GM04504 (cell line): Measurements from ENCODE around the gene TSPAN9.

Experiments
- DNase-seq: peaks from one replicate; pipeline ENCODE4 v3.0.0-alpha.2; 2012; ENCODE audit warnings: low read depth

TSPAN9 gene

DNA sequence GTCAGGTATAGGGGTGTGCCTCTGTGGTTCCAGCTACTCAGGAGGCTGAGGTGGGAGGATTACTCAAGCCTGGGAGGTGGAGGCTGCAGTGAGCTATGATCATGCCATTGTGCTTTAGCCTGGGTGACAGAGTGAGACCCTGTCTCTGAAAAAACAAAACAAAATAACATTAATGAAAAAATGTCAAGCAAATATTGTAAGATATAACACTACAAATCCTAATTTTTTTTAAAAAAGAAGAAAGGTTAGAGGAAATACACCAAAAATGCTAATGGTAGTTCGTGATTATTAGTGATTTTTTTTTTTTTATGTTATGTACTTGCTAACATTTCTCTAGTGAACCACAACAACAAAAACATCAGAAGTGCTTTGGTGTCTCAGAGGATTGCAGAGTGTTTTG is 47.7 kb downstream of the TSPAN9 start:
- no peak for DNase-seq

DNA sequence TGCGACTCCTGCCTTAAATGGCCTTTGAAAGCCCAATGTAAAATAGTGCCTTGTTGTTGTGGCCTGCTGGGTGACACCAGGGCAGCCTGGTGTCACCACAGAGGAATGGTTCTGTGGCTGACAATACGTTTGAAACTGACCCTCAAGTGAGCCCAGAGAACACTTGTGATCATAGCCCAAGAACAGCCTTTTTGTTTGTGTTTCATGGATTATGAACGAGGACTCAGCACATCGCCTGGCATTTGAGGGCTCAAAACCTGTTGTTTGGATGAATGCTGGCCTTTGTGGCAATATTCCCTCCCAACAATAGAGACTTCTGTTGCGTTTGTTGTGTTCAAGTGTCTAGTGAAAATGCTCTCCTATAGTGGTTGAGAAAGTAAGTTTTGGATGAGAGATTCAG is 48.5 kb downstream of the TSPAN9 start:
- DNase-seq, result no peak

DNA sequence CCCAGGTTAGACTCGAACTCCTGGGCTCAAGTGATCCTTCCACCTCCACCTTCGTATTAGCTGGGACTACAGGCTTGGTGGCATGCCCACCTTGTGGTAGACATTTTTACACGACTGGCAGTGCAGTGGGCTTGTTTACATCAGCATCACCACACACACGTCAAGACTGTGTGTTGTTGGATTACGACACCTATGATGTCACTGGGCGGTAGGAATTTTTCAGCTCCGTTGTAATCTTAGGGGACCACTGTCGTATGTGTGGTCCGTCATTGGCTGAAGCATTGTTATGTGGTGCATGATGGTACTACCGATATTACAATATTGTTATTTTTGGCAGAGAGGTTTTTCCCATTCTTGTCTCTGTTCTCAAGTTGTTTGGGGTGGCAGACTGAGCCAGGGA is 50.7 kb downstream of the TSPAN9 start:
- no peak for DNase-seq

DNA sequence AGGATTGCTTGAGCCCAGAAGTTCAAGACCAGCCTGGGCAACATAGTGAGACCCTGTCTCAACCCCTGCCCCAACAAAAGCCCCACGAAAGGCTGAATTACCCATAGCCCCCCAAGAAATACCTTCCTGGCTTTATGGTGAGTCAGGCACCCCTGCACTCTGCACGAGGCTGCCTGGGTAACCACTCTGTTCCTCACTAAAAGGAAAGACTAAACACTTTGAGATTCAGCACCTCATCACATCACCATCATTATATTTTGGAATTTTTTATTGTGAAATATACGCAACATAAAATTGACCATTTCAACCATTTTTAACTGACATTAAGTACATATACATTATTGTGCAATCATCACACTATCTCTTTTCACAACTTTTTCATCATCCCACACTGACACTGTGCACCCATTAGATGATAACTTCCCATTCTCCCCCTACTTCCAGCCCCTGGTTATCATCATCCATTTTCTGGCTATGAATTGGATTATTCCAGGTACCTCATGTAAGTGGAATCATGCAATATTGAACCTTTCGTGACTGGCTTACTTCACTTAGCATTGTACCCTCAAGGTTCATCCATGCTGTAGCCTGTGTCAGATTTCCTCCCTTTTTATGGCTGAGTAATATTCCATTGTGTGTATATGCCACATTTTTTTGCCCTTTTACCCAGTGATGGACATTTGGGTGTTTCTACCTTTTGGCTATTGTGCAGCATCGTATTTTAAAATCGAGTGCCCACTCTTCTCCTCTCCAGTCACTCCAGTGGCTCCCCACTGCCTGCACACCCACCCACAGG is 51.5 kb downstream of the TSPAN9 start:
- DNase-seq, result no peak

DNA sequence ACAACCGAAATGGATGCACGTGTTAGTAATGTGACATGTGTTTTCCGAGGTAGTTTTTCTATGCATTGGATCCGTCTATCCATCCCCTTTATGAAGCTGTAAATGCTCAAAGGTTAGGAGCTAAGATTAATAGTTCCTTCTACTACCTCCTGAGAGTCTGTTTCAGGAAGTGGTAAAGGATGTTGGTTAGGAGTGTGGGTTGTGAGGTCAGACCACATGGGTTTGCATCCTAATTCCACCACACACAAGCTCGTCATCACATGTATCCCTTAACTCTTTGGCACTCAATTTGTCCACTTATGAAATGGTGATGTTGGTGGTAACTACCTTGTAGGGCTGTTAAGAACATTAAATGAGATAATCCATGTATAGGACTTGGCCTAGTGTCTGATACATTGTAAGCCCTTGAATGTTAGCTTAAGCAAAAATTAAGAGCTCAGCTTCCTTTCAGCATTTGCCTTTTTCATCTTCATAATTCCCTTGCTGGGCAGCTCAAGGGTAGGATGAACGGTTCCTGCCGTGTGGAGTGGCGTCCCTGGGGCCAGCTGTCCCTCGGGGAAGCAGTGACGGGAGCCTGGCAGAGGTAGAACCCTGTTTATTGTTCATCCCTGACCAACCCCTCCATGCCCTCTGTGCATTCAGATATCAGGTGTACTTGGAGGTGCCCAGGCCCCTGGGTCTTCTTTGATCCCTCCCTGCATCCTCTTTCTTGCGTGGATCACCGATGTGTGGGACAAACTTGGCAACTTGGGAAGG is 52.3 kb downstream of the TSPAN9 start:
- DNase-seq, result no peak

DNA sequence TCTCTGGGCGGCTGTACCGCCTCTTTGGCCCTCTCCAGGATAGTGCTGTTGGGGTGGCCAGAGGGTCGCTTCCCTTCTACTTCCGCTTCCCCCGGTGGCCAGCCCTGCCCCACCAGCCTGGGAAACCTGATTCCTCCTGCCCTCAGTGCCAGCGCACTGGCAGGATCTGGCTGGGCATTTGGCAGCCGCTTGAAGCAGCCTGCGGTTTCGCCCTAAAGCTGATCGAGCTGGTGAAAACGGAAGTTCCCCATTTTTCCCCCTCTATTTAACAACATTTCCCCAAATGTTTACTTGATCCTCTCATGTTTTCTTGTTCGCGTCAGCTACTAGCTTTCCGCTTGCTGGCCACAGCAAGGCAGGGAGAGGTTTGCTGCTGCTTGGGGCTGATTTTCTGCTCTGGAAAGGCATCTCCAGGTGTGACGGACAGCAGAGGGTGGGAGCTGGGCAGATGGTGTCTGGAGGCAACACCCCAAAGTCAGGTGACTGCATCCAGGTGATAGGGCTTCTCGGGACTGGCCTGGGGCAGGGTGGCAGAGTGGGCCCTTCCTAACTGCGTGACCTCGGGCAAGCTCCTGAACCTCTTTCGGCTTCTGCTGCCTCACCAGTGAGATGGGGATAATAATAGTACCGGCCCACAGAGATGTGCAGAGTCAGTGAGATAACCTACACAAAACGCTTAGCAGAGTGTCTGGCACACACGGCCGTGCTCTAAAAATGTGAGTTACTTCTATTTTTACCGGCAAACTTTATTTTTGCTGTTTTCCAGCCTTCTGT is 53.1 kb downstream of the TSPAN9 start:
- no peak for DNase-seq

- DNase-seq, result no peak
Measured at GRCh38 chr12:3131129-3131528, 54.0 kb downstream of the TSPAN9 start.

GRCh38 chr12:3132636-3133404 is 55.6 kb downstream of the TSPAN9 start:
- no peak for DNase-seq

DNA sequence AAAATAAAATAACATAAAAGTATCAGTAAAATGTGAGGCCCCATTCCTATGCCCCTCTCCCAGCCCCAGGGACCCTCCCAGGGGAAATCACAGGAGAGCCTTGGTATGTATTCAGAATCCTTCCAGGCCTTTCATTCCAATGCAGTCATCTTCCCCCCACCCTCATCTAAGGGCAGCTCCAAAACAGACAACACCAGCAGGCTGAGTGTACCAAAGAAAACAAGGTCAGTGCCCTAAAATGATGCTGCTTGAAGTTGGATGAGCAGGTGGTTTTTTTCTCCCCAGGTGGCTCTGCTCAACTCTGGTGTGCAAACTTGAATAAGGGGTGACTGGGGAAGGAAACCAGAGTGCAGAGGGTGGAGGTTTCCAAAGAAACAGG is 56.2 kb downstream of the TSPAN9 start:
- no peak for DNase-seq

GRCh38 chr12:3134126-3134525 is 56.9 kb downstream of the TSPAN9 start:
- no peak for DNase-seq

- DNase-seq, result no peak
Measured at GRCh38 chr12:3134526-3135135, 57.5 kb downstream of the TSPAN9 start.

GRCh38 chr12:3135522-3136461 is 58.6 kb downstream of the TSPAN9 start:
- DNase-seq, result no peak

DNA sequence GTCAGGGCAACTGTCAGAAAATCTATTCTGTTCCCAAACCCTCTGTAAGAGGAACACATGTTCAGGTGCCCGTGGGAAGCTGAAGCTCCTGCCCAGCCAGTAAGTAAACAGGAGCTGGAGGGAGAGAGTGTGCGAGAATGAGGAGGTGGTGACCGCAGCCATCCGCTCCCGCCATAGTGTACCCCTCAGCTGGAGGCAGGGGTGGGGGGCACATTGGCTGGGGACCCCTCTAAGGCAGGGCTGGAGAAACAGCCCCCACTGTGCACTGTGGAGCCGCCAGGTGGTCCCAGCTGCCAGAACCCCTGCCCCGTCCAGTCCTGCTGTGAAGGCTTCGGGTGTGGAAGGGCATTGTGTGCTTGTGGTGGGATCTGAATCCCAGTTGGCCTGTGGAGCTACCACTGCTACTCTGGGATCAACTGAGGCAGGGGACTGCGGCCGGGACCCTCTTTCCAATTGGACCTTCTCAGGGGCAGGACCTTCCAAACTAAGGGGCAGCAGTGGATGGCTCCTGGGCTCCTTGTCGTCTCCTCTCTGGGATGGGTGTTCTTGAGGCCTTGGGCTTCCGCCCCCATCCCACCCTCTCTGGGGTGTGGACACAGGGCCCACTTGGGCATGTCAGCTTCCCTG is 59.6 kb downstream of the TSPAN9 start:
- no peak for DNase-seq

DNA sequence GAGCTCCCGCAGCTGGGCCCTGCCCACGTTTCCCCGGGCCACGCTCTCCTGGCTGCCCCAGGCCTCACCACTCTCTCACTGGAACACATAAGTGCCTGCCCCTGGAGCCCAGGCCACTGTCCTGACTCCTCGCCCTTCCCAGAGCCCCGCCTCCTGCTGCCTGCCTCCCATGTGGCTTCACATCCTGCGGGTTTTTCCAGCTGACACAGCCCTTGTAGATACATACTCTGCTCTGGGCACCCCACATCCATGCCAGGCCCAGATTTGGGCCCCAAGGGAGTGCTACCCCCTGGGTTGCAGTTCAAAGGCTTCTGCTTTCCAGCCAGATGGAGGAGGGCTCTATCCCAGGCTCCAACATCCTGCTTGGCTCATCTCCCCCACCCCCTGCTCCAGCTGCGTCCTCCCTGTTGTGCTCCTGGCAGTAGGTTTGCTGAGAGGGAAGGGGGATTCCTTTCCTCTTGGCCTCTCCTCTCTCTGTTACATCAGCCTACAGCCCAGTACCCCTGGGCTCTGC is 60.1 kb downstream of the TSPAN9 start:
- no peak for DNase-seq

GRCh38 chr12:3137814-3138445 is 60.8 kb downstream of the TSPAN9 start:
- DNase-seq, result no peak

DNA sequence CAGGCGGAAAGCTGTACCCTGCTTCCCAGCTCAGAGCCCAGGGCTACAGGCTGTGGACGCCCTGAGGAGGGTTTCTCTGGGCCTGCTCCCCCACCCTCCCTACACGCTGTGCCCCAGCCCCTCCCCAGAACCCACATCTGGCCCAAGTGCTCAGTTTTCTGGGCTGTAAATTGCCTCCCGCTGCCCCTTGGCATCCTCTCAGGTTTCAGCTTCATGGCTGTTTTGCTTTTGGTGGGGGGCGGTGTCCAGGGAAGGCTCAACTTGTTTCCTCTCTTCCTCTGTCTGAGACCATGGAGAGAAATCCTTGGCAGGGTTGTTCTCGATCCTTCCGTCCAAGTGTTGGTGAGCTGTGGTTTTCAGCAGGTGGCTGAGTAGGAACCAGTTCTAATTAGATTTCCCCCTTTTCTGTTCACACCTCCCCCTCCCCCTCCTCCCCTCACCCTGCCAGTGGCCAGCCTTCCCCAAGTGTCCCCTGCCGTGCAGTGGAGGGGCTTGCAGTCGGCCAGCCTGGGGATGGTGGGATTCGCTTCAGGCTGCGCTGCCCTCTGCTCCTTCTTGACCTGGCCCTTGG is 61.8 kb downstream of the TSPAN9 start:
- DNase-seq, result no peak

DNA sequence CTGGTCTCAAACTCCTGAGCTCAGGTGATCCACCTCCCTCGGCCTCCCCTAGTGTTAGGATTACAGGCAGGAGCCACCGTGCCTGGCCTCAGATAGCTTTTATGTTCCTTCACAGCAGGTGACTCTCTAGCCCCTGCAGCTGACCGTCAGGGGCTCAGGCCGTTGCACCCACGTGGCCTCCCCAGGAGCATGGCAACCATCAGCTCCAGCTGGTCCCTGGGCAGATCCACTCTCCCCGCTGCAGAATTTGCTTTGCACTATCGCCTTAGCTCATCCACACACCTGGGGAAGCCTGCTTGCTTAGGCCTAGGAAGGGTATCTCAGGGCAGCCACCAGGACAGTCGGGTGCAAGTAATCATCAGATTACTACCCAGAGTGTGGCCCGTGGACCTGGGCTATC is 62.6 kb downstream of the TSPAN9 start:
- no peak for DNase-seq

DNA sequence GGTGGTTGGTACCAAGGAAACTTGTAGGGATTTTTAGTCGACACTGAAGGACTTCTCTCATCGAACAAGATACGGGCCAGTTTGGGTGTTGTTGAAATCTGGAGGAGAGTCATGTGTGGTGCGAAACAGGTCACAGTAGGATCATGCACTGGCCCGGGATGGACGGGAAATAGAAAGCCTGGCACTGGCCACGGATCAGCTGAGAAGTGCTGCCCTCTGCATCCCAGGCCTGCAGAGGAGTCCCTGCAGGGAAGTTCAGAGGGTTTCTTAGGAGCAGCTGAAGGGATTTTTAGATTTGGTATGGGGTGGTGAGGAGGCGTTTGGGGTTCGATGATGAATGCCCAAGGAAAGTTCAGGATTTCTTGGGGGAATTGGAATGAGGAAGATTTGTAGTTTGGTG is 63.1 kb downstream of the TSPAN9 start:
- no peak for DNase-seq
